ENCODE measurements around the gene EIF3A.

The EIF3A gene

GRCh38 chr10:119039161-119039560 is 41.5 kb downstream of the EIF3A start (continued):
- TF ChIP-seq ZNF221 (tag by site-specific recombination; IDR thresholded peaks at IDR 0.05; ENCODE audit: borderline replicate concordance) (no peak), HOXA7 (CRISPR knock-in tag; IDR thresholded peaks at IDR 0.05; ENCODE audit: borderline replicate concordance) (no peak), ZNF777 (tag by site-specific recombination; IDR thresholded peaks at IDR 0.05; ENCODE audit: borderline replicate concordance) (no peak)

- H3K4me3 ChIP-seq (ENCODE audit: low read depth, low read length), result peak overlapping the region; percentile 46
- TF ChIP-seq PRDM1 (tag by site-specific recombination; IDR thresholded peaks at IDR 0.05) (peak; percentile 13; the same call in 1 of the 2 replicates), ZBTB7A (tag by site-specific recombination; IDR thresholded peaks at IDR 0.05; ENCODE audit: low read depth) (no peak), SCRT2 (tag by site-specific recombination; IDR thresholded peaks at IDR 0.05) (peak; percentile 13; the same call in 1 of the 2 replicates), ZNF626 (tag by site-specific recombination; IDR thresholded peaks at IDR 0.05) (no peak), PRDM4 (tag by site-specific recombination; IDR thresholded peaks at IDR 0.05) (peak; percentile 68)
- peaks cover 10% of the 10 kb centered on the region for H3K4me1 ChIP-seq (ENCODE audit: control insufficient read depth, insufficient read depth, low read length)
- H3K27ac ChIP-seq (ENCODE audit: extremely low read depth, low read depth, low read length), result no peak overlapping the region
- peaks cover 27 to 38% of the 10 kb centered on the region in 2 experiments for H3K36me3 ChIP-seq (ENCODE audit: control insufficient read depth in 2 of 2, insufficient read depth in 1 of 2, low read length in 2 of 2)
- ChIA-PET CTCF (interaction anchor here (0.6 to 1.7 kb wide), 4 partner anchors 60 to 464 kb away, joined by 3 to 5 read pairs (median 3); no protein-coding TSS in a partner anchor), POLR2A (interaction anchor here (0.7 to 2.8 kb wide), 4 partner anchors 37 to 277 kb away, joined by 3 to 15 read pairs (median 4); partner anchors contain the start of genes CACUL1 and GRK5)
- no peaks in the 10 kb centered on the region for H3K9me3 ChIP-seq (ENCODE audit: control insufficient read depth, insufficient read depth, low read depth, low read length)
Observed at GRCh38 chr10:119031496-119032059, 49.0 kb downstream of the EIF3A start.

GRCh38 chr10:119030421-119031250 is 50.0 kb downstream of the EIF3A start:
- POLR2A ChIA-PET, result interaction anchor here (1.0 to 2.8 kb wide), 5 partner anchors 14 to 276 kb away, joined by 3 to 15 read pairs (median 5); partner anchors contain the start of genes CACUL1 and DENND10
- CTCF ChIA-PET, result interaction anchor here (0.6 to 1.7 kb wide), 4 partner anchors 61 to 463 kb away, joined by 3 to 5 read pairs (median 4); no protein-coding TSS in a partner anchor
- Histone ChIP-seq H3K4me1 (ENCODE audit: control insufficient read depth, insufficient read depth, low read length) (peaks cover 10% of the 10 kb centered on the region), H3K9me3 (ENCODE audit: control insufficient read depth, insufficient read depth, low read depth, low read length) (no peaks in the 10 kb centered on the region), H3K36me3 (ENCODE audit: control insufficient read depth in 2 of 2, insufficient read depth in 1 of 2, low read length in 2 of 2) (peaks cover 19 to 29% of the 10 kb centered on the region in 2 experiments), H3K4me3 (ENCODE audit: low read depth, low read length) (peak overlapping the region; percentile 46), H3K27ac (ENCODE audit: extremely low read depth, low read depth, low read length) (peak overlapping the region; percentile 79; the same call in 1 of the 2 replicates)
- 0 out of 2 replicates have a peak, but pooled peaks have one; percentile 24 for TF ChIP-seq SP7 (tag by site-specific recombination; IDR thresholded peaks at IDR 0.05)
- TF ChIP-seq ZNF76 (tag by site-specific recombination; IDR thresholded peaks at IDR 0.05; ENCODE audit: borderline replicate concordance, low read depth), result no peak
- TF ChIP-seq ZNF280D (tag by site-specific recombination; IDR thresholded peaks at IDR 0.05), result no peak
- TF ChIP-seq ZNF560 (tag by site-specific recombination; IDR thresholded peaks at IDR 0.05; ENCODE audit: borderline replicate concordance), result no peak
- TF ChIP-seq ZNF513 (tag by site-specific recombination; IDR thresholded peaks at IDR 0.05), result no peak
- TF ChIP-seq PRDM4 (tag by site-specific recombination; IDR thresholded peaks at IDR 0.05), result 0 out of 2 replicates have a peak, but pooled peaks have one; percentile 13
- TF ChIP-seq GLIS1 (tag by site-specific recombination; IDR thresholded peaks at IDR 0.05), result peak; percentile 51; the same call in 1 of the 2 replicates
- TF ChIP-seq ZFP3 (tag by site-specific recombination; IDR thresholded peaks at IDR 0.05; ENCODE audit: low read depth), result no peak
- TF ChIP-seq ZNF184 (tag by site-specific recombination; IDR thresholded peaks at IDR 0.05), result peak; percentile 9; the same call in 1 of the 2 replicates
- TF ChIP-seq ZBTB8A (tag by site-specific recombination; IDR thresholded peaks at IDR 0.05), result peak; percentile 47
- TF ChIP-seq KLF8 (tag by site-specific recombination; IDR thresholded peaks at IDR 0.05), result peak; percentile 41; the same call in 1 of the 2 replicates
- TF ChIP-seq HOXD13 (CRISPR knock-in tag; IDR thresholded peaks at IDR 0.05; ENCODE audit: borderline replicate concordance), result no peak
- peak; percentile 97 for TF ChIP-seq ZNF600 (tag by site-specific recombination; IDR thresholded peaks at IDR 0.05)
- peak; percentile 32; the same call in 1 of the 2 replicates for TF ChIP-seq ZNF24 (tag by site-specific recombination; IDR thresholded peaks at IDR 0.05)

All from HEK293 (cell line).